A673 (cell line): ENCODE measurements around the gene MGAT3.

Experiments used
- CTCF ChIP-seq: fragments of 300-800, 200-600 bp; sonication (generic); conservative IDR thresholded peaks from 2 replicates; pipeline ENCODE4 v1.5.1; 2017; ENCODE audit warnings: low read depth, mild to moderate bottlenecking, antibody characterized with exemption, low read length, moderate library complexity, mixed read lengths
- EZH2 ChIP-seq: fragments of 200-600 bp; sonication (generic); IDR thresholded peaks from 2 replicates; pipeline ENCODE4 v1.6.1; 2017; ENCODE audit warnings: borderline replicate concordance, low read depth, mild to moderate bottlenecking, mixed read lengths, antibody characterized with exemption, low read length; ENCODE audit not compliant: poor library complexity, severe bottlenecking

- TF ChIP-seq CTCF (no peak), EZH2 (no peak)
Measured at GRCh38 chr22:39525658-39525975, 68.8 kb downstream of the MGAT3 start.
